Measurements from ENCODE around the gene PRDM16.

PRDM16 gene

GRCh38 chr1:3465935-3466321 is 396.9 kb downstream of the PRDM16 start:
- no peak for TF ChIP-seq PPARA (CRISPR knock-in tag; IDR thresholded peaks at IDR 0.05; ENCODE audit: borderline replicate concordance)
- no peak for TF ChIP-seq ZFP30 (CRISPR knock-in tag; IDR thresholded peaks at IDR 0.05)
- TF ChIP-seq CSRNP3 (CRISPR knock-in tag; IDR thresholded peaks at IDR 0.05), result no peak
- TF ChIP-seq CREB5 (CRISPR knock-in tag; IDR thresholded peaks at IDR 0.05; ENCODE audit: low read depth), result no peak
- no peak for TF ChIP-seq TSHZ2 (CRISPR knock-in tag; IDR thresholded peaks at IDR 0.05)
- no peak for TF ChIP-seq TCF4 (CRISPR knock-in tag; IDR thresholded peaks at IDR 0.05; ENCODE audit: borderline replicate concordance)
- no peak for TF ChIP-seq ZNF565 (CRISPR knock-in tag; conservative IDR thresholded peaks at IDR 0.05; ENCODE audit: low read depth)
- TF ChIP-seq POU6F1 (CRISPR knock-in tag; IDR thresholded peaks at IDR 0.05; ENCODE audit: borderline replicate concordance, low read depth), result no peak
- no peak for TF ChIP-seq ZNF70 (CRISPR knock-in tag; IDR thresholded peaks at IDR 0.05)
- no peak for TF ChIP-seq CSDC2 (CRISPR knock-in tag; IDR thresholded peaks at IDR 0.05)
- TF ChIP-seq RARB (CRISPR knock-in tag; IDR thresholded peaks at IDR 0.05), result no peak
- TF ChIP-seq PATZ1 (CRISPR knock-in tag; IDR thresholded peaks at IDR 0.05; ENCODE audit: borderline replicate concordance), result no peak
- TF ChIP-seq OSR1 (CRISPR knock-in tag; IDR thresholded peaks at IDR 0.05), result no peak
- no peak for TF ChIP-seq BACH2 (CRISPR knock-in tag; IDR thresholded peaks at IDR 0.05; ENCODE audit: borderline replicate concordance)
- TF ChIP-seq ARNTL (CRISPR knock-in tag; IDR thresholded peaks at IDR 0.05; ENCODE audit: borderline replicate concordance, low read depth), result no peak
- no peak for TF ChIP-seq SNAI2 (CRISPR knock-in tag; IDR thresholded peaks at IDR 0.05)
- ATAC-seq, result no peak

GRCh38 chr1:3466366-3467075 is 397.5 kb downstream of the PRDM16 start:
- TF ChIP-seq ISL1 (CRISPR knock-in tag; IDR thresholded peaks at IDR 0.05), result no peak
- TF ChIP-seq CSDC2 (CRISPR knock-in tag; IDR thresholded peaks at IDR 0.05), result no peak
- no peak for ATAC-seq

- no peak for ATAC-seq
- no peak for TF ChIP-seq ISL1 (CRISPR knock-in tag; IDR thresholded peaks at IDR 0.05)
- TF ChIP-seq ESRRG (CRISPR knock-in tag; IDR thresholded peaks at IDR 0.05), result no peak
Observed at GRCh38 chr1:3467096-3468036, 398.4 kb downstream of the PRDM16 start.
